H9 (cell line): Measurements from ENCODE around the gene SCAF4. TPM values are rescaled to one million over a fixed set of nuclear protein-coding genes. Genes with fewer than 3 reads are reported as not detected.

Experiments
- DNase-seq: peaks from one replicate; pipeline ENCODE4 v3.0.0-alpha.2; 2017
- H2AFZ ChIP-seq: one replicate; pipeline ENCODE4 v1.6.1; 2013; ENCODE audit warnings: mild to moderate bottlenecking, low read length, control low read depth, moderate library complexity
- H2AK5ac ChIP-seq: 2 replicates; pipeline ENCODE4 v1.6.1; 2013; ENCODE audit warnings: low read length, control low read depth, mixed read lengths; ENCODE audit not compliant: insufficient read length
- H2BK120ac ChIP-seq: one replicate; pipeline ENCODE4 v1.6.1; 2013; ENCODE audit warnings: low read depth, mild to moderate bottlenecking, low read length, control low read depth, inconsistent platforms; ENCODE audit not compliant: poor library complexity, severe bottlenecking
- H2BK12ac ChIP-seq: 2 replicates; pipeline ENCODE4 v1.6.1; 2013; ENCODE audit warnings: low read length, control low read depth, mixed read lengths, low read depth; ENCODE audit not compliant: insufficient read length
- H2BK15ac ChIP-seq: 2 replicates; pipeline ENCODE4 v1.6.1; 2013; ENCODE audit warnings: low read depth, low read length, control low read depth
- H2BK20ac ChIP-seq: one replicate; pipeline ENCODE4 v1.6.1; 2013; ENCODE audit warnings: low read depth, mild to moderate bottlenecking, low read length, control low read depth, inconsistent platforms; ENCODE audit not compliant: poor library complexity, severe bottlenecking
- H2BK5ac ChIP-seq: 2 replicates; pipeline ENCODE4 v1.6.1; 2013; ENCODE audit warnings: low read length, control low read depth, mixed read lengths; ENCODE audit not compliant: insufficient read length
- H3K14ac ChIP-seq: 2 replicates; pipeline ENCODE4 v1.6.1; 2013; ENCODE audit warnings: low read length, control low read depth; ENCODE audit not compliant: insufficient read depth
- H3K18ac ChIP-seq: 2 replicates; pipeline ENCODE4 v1.6.1; 2013; ENCODE audit warnings: low read depth, mild to moderate bottlenecking, mixed read lengths, low read length, control low read depth; ENCODE audit not compliant: insufficient read length
- H3K23ac ChIP-seq: 2 replicates; pipeline ENCODE4 v1.6.1; 2013; ENCODE audit warnings: low read length, control low read depth, mixed read lengths, low read depth; ENCODE audit not compliant: insufficient read length
- H3K23me2 ChIP-seq: 2 replicates; pipeline ENCODE4 v1.6.1; 2013; ENCODE audit warnings: low read depth, mild to moderate bottlenecking, mixed read lengths, low read length, control low read depth; ENCODE audit not compliant: insufficient read length, poor library complexity, severe bottlenecking
- H3K27ac ChIP-seq: 2 replicates; pipeline ENCODE4 v1.5.1; 2013; ENCODE audit warnings: low read length, control low read depth, mixed read lengths, low read depth; ENCODE audit not compliant: insufficient read length
- H3K27me3 ChIP-seq: 2 replicates; pipeline ENCODE4 v1.6.1; 2013; ENCODE audit warnings: low read length, control low read depth, inconsistent platforms; ENCODE audit not compliant: insufficient read depth
- H3K4ac ChIP-seq: 2 replicates; pipeline ENCODE4 v1.6.1; 2013; ENCODE audit warnings: low read depth, mild to moderate bottlenecking, control low read depth, inconsistent platforms, low read length, moderate library complexity
- H3K4me1 ChIP-seq: 2 replicates; pipeline ENCODE4 v1.6.1; 2013; ENCODE audit warnings: low read length, control low read depth, inconsistent platforms; ENCODE audit not compliant: insufficient read depth
- H3K4me2 ChIP-seq: 2 replicates; pipeline ENCODE4 v1.6.1; 2013; ENCODE audit warnings: low read length, control low read depth, mixed read lengths; ENCODE audit not compliant: insufficient read length, insufficient read depth
- H3K56ac ChIP-seq: 2 replicates; pipeline ENCODE4 v1.6.1; 2013; ENCODE audit warnings: low read depth, mild to moderate bottlenecking, mixed read lengths, low read length, control low read depth; ENCODE audit not compliant: insufficient read length
- H3K79me1 ChIP-seq: 2 replicates; pipeline ENCODE4 v1.6.1; 2013; ENCODE audit warnings: low read depth, mild to moderate bottlenecking, moderate library complexity, low read length, control low read depth, inconsistent platforms; ENCODE audit not compliant: insufficient read depth, poor library complexity, severe bottlenecking
- H3K79me2 ChIP-seq: 2 replicates; pipeline ENCODE4 v1.6.1; 2013; ENCODE audit warnings: low read length, control low read depth, inconsistent platforms; ENCODE audit not compliant: insufficient read depth
- H3K9ac ChIP-seq: 2 replicates; pipeline ENCODE4 v1.6.1; 2013; ENCODE audit warnings: low read length, control low read depth, mixed read lengths; ENCODE audit not compliant: insufficient read length; ENCODE audit errors: extremely low read depth
- H3K9me3 ChIP-seq: one replicate; pipeline ENCODE4 v1.6.1; 2013; ENCODE audit warnings: low read depth, low read length, inconsistent platforms; ENCODE audit not compliant: control insufficient read depth
- H3T11ph ChIP-seq: one replicate; pipeline ENCODE4 v1.6.1; 2013; ENCODE audit warnings: mild to moderate bottlenecking, low read length, control low read depth, inconsistent platforms
- H4K20me1 ChIP-seq: one replicate; pipeline ENCODE4 v1.6.1; 2013; ENCODE audit not compliant: control insufficient read depth, insufficient read length, insufficient read depth
- H4K5ac ChIP-seq: 2 replicates; pipeline ENCODE4 v1.6.1; 2013; ENCODE audit warnings: low read depth, mild to moderate bottlenecking, mixed read lengths, low read length, control low read depth; ENCODE audit not compliant: insufficient read length
- H4K8ac ChIP-seq: replicated peaks from 2 replicates; pipeline ENCODE4 v1.6.1; 2013; ENCODE audit warnings: low read length, control low read depth, mixed read lengths, low read depth; ENCODE audit not compliant: insufficient read length
- H4K91ac ChIP-seq: 2 replicates; pipeline ENCODE4 v1.6.1; 2013; ENCODE audit warnings: low read depth, mild to moderate bottlenecking, moderate library complexity, mixed read lengths, low read length, control low read depth; ENCODE audit not compliant: insufficient read length
- H3K27ac Mint-ChIP-seq, 3 experiments: 2 replicates in 2 of 3; 3 replicates in 1 of 3; pipeline ENCODE4 v1.8.0; 2020 to 2021; ENCODE audit warnings: mixed read lengths in 3 of 3, mild to moderate bottlenecking in 1 of 3, moderate library complexity in 1 of 3
- H3K27me3 Mint-ChIP-seq: 2 replicates; pipeline ENCODE4 v1.8.0; 2021; ENCODE audit warnings: low read depth, mild to moderate bottlenecking, moderate library complexity, mixed read lengths
- H3K36me3 Mint-ChIP-seq, 3 experiments: 2 replicates in 2 of 3; 3 replicates in 1 of 3; pipeline ENCODE4 v1.8.0; 2020 to 2021; ENCODE audit warnings: low read depth in 3 of 3, mixed read lengths in 3 of 3; ENCODE audit not compliant: insufficient read depth in 1 of 3
- H3K4me1 Mint-ChIP-seq, 2 experiments: 2 replicates each; pipeline ENCODE4 v1.8.0; 2020; ENCODE audit warnings: mixed read lengths in 2 of 2
- H3K4me3 Mint-ChIP-seq, 2 experiments: 2 replicates in 1 of 2; 3 replicates in 1 of 2; pipeline ENCODE4 v1.8.0; 2020 to 2021; ENCODE audit warnings: mild to moderate bottlenecking in 2 of 2, mixed read lengths in 2 of 2, moderate library complexity in 1 of 2
- H3K9me3 Mint-ChIP-seq, 2 experiments: 2 replicates in 1 of 2; 3 replicates in 1 of 2; pipeline ENCODE4 v1.8.0; 2020; ENCODE audit warnings: mild to moderate bottlenecking in 2 of 2, mixed read lengths in 2 of 2, moderate library complexity in 1 of 2
- WGBS: extraction: QIAGEN DNeasy Blood & Tissue Kit; methylation state at CpG from one replicate; pipeline ENCODE4 v1.1.7; 2013; ENCODE audit warnings: missing lambda C conversion rate, low lambda C conversion rate, mixed read lengths; ENCODE audit not compliant: insufficient read length; ENCODE audit errors: extremely low coverage; 5-methylcytosine and 5-hydroxymethylcytosine counted together
- total RNA-seq: library from RNA; stranded (reverse); gene quantifications from 2 replicates; pipeline ENCODE4 v1.2.1, GENCODE V29; 2021
- TF ChIP-seq, protein P1 (sequence below): fragments of 200-600 bp; sonication (generic); conservative IDR thresholded peaks from 3 replicates; pipeline ENCODE4 v1.8.0; 2021; ENCODE audit warnings: antibody characterized with exemption, mild to moderate bottlenecking

The SCAF4 gene
- total RNA-seq, 1 experiment from 2014 or later = 76.8 TPM

- no CpG with 5 or more reads among the region's 11 CpGs for WGBS
- H2BK12ac ChIP-seq = no peak overlapping the region
- H2BK120ac ChIP-seq = no peak overlapping the region
- H3K9me3 Mint-ChIP-seq = no peaks in the 10 kb centered on the region
- no peak overlapping the region for H2BK5ac ChIP-seq
- H3K23ac ChIP-seq = no peak overlapping the region
- no peak overlapping the region for H3K9ac ChIP-seq
- H3K27ac Mint-ChIP-seq = no peak overlapping the region
- no peak overlapping the region for H4K8ac ChIP-seq
- no peak overlapping the region for H2BK20ac ChIP-seq
- H3T11ph ChIP-seq = no peak overlapping the region
- H3K27me3 ChIP-seq = no peaks in the 10 kb centered on the region
- H2BK15ac ChIP-seq = no peak overlapping the region
- no peak overlapping the region for H4K5ac ChIP-seq
- no peak overlapping the region for H4K91ac ChIP-seq
- H3K4me3 Mint-ChIP-seq = no peak overlapping the region
- H2AFZ ChIP-seq = no peak overlapping the region
- H3K27me3 Mint-ChIP-seq = peaks cover 4% of the 10 kb centered on the region; the same call in 1 of the 2 replicates
- no peak overlapping the region for H3K4ac ChIP-seq
- H2AK5ac ChIP-seq = no peak overlapping the region
- H3K9me3 ChIP-seq = no peaks in the 10 kb centered on the region
- H3K23me2 ChIP-seq = no peaks in the 10 kb centered on the region
- H3K79me1 ChIP-seq = no peaks in the 10 kb centered on the region
- H3K27ac ChIP-seq = no peak overlapping the region
- no peaks in the 10 kb centered on the region for H3K4me1 ChIP-seq
- H3K4me2 ChIP-seq = no peak overlapping the region
- H3K79me2 ChIP-seq = no peaks in the 10 kb centered on the region
- H3K4me1 Mint-ChIP-seq = peaks cover 2 to 4% of the 10 kb centered on the region in 2 experiments; a peak in 3 of 4 replicates
- no peak overlapping the region for H3K14ac ChIP-seq
- no peak overlapping the region for H3K18ac ChIP-seq
- no peak for DNase-seq
- no peak overlapping the region for H3K56ac ChIP-seq
- TF ChIP-seq, protein P1, sequence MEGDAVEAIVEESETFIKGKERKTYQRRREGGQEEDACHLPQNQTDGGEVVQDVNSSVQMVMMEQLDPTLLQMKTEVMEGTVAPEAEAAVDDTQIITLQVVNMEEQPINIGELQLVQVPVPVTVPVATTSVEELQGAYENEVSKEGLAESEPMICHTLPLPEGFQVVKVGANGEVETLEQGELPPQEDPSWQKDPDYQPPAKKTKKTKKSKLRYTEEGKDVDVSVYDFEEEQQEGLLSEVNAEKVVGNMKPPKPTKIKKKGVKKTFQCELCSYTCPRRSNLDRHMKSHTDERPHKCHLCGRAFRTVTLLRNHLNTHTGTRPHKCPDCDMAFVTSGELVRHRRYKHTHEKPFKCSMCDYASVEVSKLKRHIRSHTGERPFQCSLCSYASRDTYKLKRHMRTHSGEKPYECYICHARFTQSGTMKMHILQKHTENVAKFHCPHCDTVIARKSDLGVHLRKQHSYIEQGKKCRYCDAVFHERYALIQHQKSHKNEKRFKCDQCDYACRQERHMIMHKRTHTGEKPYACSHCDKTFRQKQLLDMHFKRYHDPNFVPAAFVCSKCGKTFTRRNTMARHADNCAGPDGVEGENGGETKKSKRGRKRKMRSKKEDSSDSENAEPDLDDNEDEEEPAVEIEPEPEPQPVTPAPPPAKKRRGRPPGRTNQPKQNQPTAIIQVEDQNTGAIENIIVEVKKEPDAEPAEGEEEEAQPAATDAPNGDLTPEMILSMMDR = no peak
- no peaks in the 10 kb centered on the region; a peak in 1 of 7 replicates for H3K36me3 Mint-ChIP-seq
- no peaks in the 10 kb centered on the region for H4K20me1 ChIP-seq
Observed at GRCh38 chr21:31624961-31625491, 106.9 kb downstream of the SCAF4 start.
